ENCODE measurements around the gene EZR. TPM values are rescaled to one million over a fixed set of nuclear protein-coding genes. Genes with fewer than 3 reads are reported as not detected.

EZR gene
- 100 to 1,000 TPM; 249 to 294 (median 259) TPM for polyA plus RNA-seq (ENCODE audit: insufficient read length in 3 of 3)
- long read RNA-seq, donor 1, transcript EZR-202 (14 exons, 3,096 nt): major isoform, 15 of 106 reads
- long read RNA-seq, donor 1, partial matches to known transcripts: 83 of 106 reads
- long read RNA-seq, donor 1, other reads (novel, unspliced or antisense): 6 of 106 reads
- long read RNA-seq, donor 2, transcript EZR-201 (13 exons, 3,068 nt): minor isoform, 11 of 237 reads
- long read RNA-seq, donor 2, transcript EZR-202 (14 exons, 3,096 nt): major isoform, 16 of 237 reads
- long read RNA-seq, donor 2, partial matches to known transcripts: 205 of 237 reads
- long read RNA-seq, donor 2, other reads (novel, unspliced or antisense): 5 of 237 reads
- long read RNA-seq, donor 3, transcript EZR-202 (14 exons, 3,096 nt): major isoform, 26 of 165 reads
- long read RNA-seq, donor 3, transcript EZR-201 (13 exons, 3,068 nt): major isoform, 26 of 165 reads
- long read RNA-seq, donor 3, partial matches to known transcripts: 101 of 165 reads
- long read RNA-seq, donor 3, other reads (novel, unspliced or antisense): 12 of 165 reads
- long read RNA-seq, donor 4, transcript EZR-202 (14 exons, 3,096 nt): major isoform, 20 of 92 reads
- long read RNA-seq, donor 4, transcript EZR-201 (13 exons, 3,068 nt): major isoform, 20 of 92 reads
- long read RNA-seq, donor 4, partial matches to known transcripts: 38 of 92 reads
- long read RNA-seq, donor 4, other reads (novel, unspliced or antisense): 14 of 92 reads
- long read RNA-seq, donor 5: 0 reads
- long read RNA-seq, donor 6, transcript EZR-202 (14 exons, 3,096 nt): major isoform, 13 of 118 reads
- long read RNA-seq, donor 6, transcript EZR-201 (13 exons, 3,068 nt): minor isoform, 6 of 118 reads
- long read RNA-seq, donor 6, partial matches to known transcripts: 99 of 118 reads
- long read RNA-seq, donor 6, other reads (novel, unspliced or antisense): 0 of 118 reads
- long read RNA-seq, donor 7, transcript EZR-201 (13 exons, 3,068 nt): minor isoform, 14 of 155 reads
- long read RNA-seq, donor 7, transcript EZR-202 (14 exons, 3,096 nt): major isoform, 18 of 155 reads
- long read RNA-seq, donor 7, partial matches to known transcripts: 117 of 155 reads
- long read RNA-seq, donor 7, other reads (novel, unspliced or antisense): 6 of 155 reads
- long read RNA-seq, donor 8: 0 reads
- long read RNA-seq, donor 9, transcript EZR-201 (13 exons, 3,068 nt): major isoform, 23 of 75 reads
- long read RNA-seq, donor 9, transcript EZR-202 (14 exons, 3,096 nt): minor isoform, 11 of 75 reads
- long read RNA-seq, donor 9, partial matches to known transcripts: 41 of 75 reads
- long read RNA-seq, donor 9, other reads (novel, unspliced or antisense): 0 of 75 reads
- long read RNA-seq, donor 10, transcript EZR-202 (14 exons, 3,096 nt): minor isoform, 18 of 128 reads
- long read RNA-seq, donor 10, transcript EZR-201 (13 exons, 3,068 nt): major isoform, 20 of 128 reads
- long read RNA-seq, donor 10, partial matches to known transcripts: 83 of 128 reads
- long read RNA-seq, donor 10, other reads (novel, unspliced or antisense): 7 of 128 reads
- long read RNA-seq, donor 11, transcript EZR-201 (13 exons, 3,068 nt): minor isoform, 14 of 89 reads
- long read RNA-seq, donor 11, transcript EZR-202 (14 exons, 3,096 nt): major isoform, 25 of 89 reads
- long read RNA-seq, donor 11, partial matches to known transcripts: 50 of 89 reads
- long read RNA-seq, donor 11, other reads (novel, unspliced or antisense): 0 of 89 reads
- long read RNA-seq, donor 12, transcript EZR-201 (13 exons, 3,068 nt): minor isoform, 5 of 49 reads
- long read RNA-seq, donor 12, transcript EZR-202 (14 exons, 3,096 nt): major isoform, 12 of 49 reads
- long read RNA-seq, donor 12, partial matches to known transcripts: 32 of 49 reads
- long read RNA-seq, donor 12, other reads (novel, unspliced or antisense): 0 of 49 reads
- long read RNA-seq, donor 13: 0 reads
- long read RNA-seq, donor 14, transcript EZR-202 (14 exons, 3,096 nt): major isoform, 19 of 85 reads
- long read RNA-seq, donor 14, transcript EZR-201 (13 exons, 3,068 nt): minor isoform, 14 of 85 reads
- long read RNA-seq, donor 14, partial matches to known transcripts: 46 of 85 reads
- long read RNA-seq, donor 14, other reads (novel, unspliced or antisense): 6 of 85 reads
- long read RNA-seq, donor 15, transcript EZR-202 (14 exons, 3,096 nt): major isoform, 6 of 10 reads
- long read RNA-seq, donor 15, partial matches to known transcripts: 0 of 10 reads
- long read RNA-seq, donor 15, other reads (novel, unspliced or antisense): 0 of 10 reads
- long read RNA-seq, donor 16, transcript EZR-202 (14 exons, 3,096 nt): major isoform, 72 of 330 reads
- long read RNA-seq, donor 16, transcript EZR-201 (13 exons, 3,068 nt): minor isoform, 47 of 330 reads
- long read RNA-seq, donor 16, partial matches to known transcripts: 187 of 330 reads
- long read RNA-seq, donor 16, other reads (novel, unspliced or antisense): 24 of 330 reads

DNA sequence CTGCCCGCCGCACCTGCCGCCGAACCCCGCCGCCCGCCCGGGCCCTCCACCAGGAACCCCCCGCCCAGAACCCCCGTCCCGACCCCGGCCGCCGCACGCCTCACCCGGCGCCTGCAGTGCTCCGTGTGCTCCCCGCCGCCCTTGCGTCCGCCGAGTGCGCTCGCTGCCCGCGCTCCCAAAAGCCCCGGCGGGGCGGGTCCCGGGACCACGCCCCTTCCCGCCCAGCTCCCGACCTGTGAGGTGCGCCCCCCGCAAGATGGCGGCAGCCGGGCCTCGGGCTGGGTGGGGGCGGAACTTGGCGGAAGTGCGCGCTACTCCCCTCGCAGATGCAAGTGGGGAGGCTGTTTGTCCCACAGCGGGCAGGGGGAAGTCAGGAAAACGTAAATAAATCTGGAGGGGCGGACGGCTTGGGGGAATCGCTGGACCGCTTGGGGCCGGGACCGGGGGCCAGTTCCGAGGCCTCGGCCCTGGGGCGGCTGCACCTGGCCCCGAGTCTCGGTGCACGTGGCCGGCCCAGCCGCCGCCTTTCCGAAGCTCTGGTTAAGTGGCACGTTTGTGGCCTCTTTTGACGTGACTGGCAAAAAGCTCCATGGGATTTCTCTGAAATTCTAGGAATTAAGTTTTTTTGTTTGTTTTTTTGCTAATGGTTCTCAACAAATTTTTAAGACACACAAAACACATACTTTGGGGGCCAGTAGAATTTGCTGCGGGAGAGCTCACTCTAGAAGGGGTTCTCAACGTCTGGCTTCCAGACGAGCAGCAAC is at the start of gene EZR:
Gene EZR (minus strand): TSS at position 156 of the 764 bp plus-strand sequence. CDS start 1,275 bp downstream, outside the sequence.
- peak in 6 of 11 donors; percentile 58 to 81 (median 72) for DNase-seq (ENCODE audit: extremely low read depth in 1 of 11, low read depth in 9 of 11, low spot score in 4 of 11)

DNA sequence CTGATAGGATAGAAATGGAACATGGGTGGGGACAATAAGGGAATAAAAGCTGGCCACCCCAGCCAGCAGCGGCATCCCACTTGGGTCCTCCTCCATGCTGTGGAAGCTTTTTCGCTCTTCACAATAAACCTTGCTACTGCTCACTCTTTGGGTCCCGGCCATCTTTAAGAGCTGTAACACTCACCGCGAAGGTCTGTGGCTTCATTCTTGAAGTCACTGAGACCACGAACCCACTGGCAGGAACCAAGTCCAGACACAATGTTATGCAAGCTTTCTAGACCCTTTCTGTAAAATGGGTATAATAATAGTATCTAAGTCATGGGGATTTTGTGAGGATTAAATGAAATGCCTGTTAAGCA is 48.9 kb upstream of the EZR start:
- DNase-seq (ENCODE audit: extremely low read depth in 1 of 11, low read depth in 9 of 11, low spot score in 4 of 11): no peak

DNA sequence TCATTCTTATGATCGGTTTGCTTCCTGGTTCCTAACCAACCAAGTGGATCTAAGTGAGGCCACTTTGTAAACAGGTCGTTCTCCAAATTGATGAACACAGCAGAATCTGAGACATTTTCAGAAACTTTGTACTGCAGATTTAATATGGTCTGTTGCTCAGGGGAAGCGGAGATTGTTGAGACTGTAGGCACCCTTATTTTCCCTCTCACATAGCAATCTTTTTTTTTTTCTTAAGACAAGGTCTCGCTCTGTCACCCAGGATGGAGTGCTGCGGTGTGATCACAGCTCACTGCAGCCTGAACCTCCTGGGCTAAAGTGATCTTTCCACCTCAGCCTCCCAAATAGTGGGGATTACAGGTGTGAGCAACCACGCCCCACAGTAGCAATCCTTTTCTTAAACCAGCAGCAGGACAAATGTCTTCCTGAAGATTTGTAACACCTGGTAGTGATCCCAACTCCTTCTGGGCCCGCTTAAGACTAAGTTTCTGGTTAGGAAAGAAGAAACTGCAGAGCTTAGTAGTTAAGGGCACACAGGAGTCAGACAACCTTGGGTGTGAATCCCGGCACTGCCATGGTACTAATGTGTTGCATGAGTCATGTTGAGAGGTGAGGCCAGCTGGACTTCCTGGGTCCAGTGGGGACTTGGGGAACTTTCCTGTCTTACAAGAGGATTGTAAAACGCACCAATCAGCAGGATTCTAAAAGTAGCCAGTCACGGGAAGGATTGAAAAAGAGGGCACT is 48.4 kb upstream of the EZR start:
- DNase-seq (ENCODE audit: extremely low read depth in 1 of 11, low read depth in 9 of 11, low spot score in 4 of 11): peak in 2 of 11 donors; percentile 21 to 23

DNA sequence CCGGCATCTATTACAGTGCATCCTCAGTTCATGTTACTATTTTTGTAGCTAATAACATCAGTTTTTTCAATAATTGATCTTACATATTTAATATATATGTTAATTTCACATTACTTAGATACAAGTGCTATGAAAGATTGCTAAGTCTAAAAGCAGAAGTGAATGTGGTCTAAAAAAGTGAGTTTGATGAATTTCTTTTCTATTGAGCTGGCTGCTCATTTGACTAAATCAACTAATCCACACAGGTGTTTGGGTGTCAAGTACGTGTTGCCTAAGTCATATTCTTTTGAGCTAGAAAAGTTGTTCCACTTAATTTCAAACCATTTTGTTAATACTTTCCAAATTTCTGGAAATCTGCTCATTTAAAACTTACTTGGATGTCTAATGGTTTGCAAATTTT is 46.6 kb upstream of the EZR start:
- no peak for DNase-seq (ENCODE audit: extremely low read depth in 1 of 11, low read depth in 9 of 11, low spot score in 4 of 11)

DNA sequence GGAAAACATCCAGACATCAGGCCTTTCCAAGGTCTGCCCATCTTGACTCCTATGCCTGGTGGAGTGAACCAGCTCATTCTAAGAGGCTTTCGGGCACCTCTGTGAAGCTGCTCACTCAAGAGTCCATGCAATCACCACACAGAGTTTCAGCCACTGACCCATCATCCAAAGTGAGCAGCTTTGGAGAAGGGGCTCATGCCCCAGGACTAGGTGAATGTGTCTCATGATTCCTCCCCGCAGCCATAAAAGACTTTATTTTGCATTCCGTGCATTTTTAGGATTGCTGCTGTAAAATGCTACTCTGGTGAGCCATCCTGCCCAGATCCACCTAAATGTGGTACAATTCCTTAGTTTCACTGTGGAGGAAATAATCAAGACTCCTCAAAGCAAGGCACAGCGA is 44.5 kb upstream of the EZR start:
- no peak for DNase-seq (ENCODE audit: extremely low read depth in 1 of 11, low read depth in 9 of 11, low spot score in 4 of 11)

DNA sequence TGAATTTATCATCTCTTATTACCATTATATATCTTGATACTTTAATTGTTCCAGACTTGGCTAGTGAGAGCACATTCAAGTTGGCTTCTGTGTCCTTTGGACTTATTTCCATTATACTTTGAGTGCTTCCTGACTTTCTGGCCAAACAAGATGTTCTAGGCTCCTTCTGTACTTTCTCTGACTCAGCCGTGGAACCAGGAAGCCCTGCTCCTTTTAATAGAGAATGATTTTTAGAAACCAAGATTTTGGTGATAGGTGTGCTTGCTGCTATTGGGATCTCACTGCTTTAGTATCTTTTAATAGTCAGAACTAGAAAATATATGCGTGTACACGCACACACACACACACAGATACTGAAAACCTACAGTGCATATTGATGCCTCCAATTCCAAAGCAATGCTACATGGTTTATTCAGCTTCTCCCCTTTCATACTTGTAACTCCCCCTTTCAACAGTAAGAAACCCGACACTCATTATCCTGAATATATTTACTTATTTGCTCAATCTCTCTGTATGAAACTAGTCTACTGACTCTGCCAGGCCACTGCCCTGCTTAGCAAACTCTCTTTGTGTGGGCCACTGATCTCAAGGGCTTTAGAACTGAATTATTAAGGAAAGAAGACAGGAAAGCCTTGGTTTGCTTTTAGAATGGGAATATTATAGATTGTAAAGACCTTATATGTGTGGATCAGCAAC is 42.7 kb upstream of the EZR start:
- DNase-seq (ENCODE audit: extremely low read depth in 1 of 11, low read depth in 9 of 11, low spot score in 4 of 11): no peak

DNA sequence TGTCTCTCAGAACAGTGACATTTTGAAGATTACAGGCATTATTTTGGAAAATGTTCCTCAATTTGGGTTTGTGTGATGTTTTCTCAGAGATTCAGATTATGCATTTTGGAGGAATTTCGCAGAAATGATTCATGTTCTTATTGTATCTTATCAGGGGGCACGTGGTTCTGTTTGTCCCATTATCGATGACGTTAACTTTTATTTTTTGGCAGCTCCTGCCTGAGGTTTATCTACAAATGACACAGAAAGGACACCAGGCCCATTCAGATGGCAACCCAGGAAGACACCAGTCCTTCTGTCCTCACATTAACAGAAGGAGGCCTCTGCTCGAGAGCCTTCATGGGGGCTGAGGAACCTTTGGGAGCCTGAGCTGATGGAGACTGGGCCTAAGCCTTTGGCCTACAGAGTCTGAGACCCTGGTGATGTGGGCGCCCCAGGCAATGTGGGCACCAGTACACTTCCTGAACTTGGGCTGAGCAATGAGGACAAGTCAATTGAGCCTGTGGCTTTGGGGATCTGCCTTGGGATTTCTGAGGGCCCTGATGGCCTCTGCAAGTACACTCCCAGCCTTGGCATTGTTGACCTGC is 41.2 kb upstream of the EZR start:
- no peak for DNase-seq (ENCODE audit: extremely low read depth in 1 of 11, low read depth in 9 of 11, low spot score in 4 of 11)

DNA sequence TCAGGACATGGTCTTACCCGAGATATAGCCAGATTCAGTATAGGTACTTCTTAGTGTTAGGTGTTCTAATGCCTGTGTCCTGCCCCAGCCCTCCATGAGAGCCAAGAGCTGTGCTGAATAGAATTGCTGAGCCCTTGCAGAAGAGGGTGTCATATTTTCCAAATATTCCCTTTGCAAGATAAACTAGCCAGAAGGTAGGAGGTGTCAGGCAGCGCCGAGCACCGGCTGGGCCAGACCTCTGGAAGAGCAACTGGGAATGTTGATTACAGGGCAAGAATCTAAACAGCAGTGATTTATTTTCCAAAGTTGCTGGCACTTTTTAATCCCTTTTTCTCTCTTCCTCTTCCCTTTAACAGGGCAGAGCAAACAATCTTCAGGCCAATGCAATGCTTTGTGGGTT is 37.1 kb upstream of the EZR start:
- no peak for DNase-seq (ENCODE audit: extremely low read depth in 1 of 11, low read depth in 9 of 11, low spot score in 4 of 11)

DNA sequence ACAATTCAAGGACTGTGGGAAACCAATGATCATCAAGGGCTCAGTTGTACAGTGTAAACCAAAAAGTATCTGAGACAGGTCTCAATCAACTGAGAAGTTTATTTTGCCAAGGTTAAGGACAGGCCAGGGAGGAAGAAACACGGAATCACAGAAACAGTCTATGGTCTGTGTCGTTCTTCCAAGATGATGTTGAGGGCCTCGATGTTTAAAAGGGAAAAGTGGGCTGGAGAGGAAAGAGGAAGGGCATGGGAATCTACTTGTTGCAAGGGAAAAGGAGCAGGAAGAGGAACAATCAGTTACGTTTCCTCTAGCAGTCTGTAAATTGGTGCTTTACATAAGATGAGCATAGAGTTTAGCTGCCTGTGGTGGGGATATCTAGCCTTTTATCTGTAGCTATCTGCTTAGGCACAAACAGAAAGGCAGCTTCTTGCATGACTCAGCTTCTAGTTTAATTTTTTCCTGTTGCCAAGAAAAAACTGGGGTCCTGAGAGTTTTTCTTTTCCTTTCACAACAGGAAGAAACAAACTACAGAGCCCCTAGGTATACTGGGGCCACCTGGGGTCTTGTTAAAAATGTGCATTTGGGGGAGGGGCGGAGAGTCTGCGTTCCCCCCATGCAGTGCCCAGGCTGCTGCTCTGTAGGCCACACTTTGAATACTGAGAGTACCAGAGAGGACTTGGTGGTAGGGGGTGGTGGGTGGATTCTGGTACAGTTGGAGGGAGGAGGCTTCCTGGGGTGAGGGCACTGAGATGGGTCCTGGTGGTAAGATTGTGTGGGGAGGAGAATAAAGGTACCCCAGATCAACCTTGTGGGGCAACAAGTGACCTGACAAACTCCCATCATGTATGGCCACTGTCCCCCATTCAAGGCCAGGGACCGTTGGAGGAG is 35.3 kb upstream of the EZR start:
- no peak for DNase-seq (ENCODE audit: extremely low read depth in 1 of 11, low read depth in 9 of 11, low spot score in 4 of 11)

DNA sequence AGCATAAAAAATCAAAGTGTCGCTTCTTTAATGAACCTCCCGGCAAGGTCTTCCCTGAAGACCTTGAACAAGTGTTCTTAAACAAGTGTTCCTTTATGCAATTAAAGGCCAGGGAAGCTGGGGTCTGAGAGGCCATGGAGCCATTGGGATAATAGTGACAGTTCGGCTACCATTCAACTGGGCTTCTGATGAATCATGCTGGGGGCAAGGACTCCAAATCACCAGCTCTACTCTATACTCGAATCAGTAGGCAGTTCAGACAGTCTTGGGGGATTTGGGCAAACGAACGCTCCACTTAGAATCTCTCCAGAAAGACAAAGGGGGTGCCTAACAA is 34.7 kb upstream of the EZR start:
- DNase-seq (ENCODE audit: extremely low read depth in 1 of 11, low read depth in 9 of 11, low spot score in 4 of 11): no peak

DNA sequence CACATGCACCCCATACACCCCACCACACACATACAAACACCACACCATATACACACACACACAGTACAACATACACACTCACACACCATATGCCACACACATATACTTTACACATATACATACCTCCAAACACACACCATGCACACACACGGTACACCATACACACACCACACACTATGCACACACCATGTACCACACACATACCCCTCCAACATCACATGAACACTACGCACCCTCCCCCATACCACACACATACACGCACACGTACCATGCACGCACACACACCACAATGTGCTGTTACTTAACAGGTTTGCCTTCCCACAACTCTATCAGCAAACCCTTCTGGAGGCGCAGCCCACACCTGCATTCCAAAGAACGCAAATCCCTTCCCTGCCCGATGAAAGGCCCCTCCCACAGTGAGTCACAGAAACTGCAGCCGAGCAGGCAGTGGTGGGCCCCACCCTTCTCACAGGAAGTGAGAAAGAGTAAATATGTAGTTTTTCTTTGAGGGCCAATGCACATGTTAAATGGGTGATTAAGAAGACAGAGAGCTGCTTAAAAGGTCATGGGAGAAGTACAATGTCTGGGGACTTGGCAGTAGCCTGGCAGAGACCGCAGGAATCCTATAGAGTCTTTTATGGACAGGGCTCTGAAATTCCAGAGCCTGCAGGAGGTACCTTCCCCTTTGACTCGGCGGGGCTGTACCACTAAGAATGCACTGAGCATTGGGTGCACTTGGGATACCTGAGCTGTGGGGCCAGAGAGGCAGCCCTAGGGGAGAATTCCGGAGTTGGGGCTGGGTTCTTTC is 34.1 kb upstream of the EZR start:
- peak in 8 of 11 donors; percentile 63 to 88 (median 80) for DNase-seq (ENCODE audit: extremely low read depth in 1 of 11, low read depth in 9 of 11, low spot score in 4 of 11)

DNA sequence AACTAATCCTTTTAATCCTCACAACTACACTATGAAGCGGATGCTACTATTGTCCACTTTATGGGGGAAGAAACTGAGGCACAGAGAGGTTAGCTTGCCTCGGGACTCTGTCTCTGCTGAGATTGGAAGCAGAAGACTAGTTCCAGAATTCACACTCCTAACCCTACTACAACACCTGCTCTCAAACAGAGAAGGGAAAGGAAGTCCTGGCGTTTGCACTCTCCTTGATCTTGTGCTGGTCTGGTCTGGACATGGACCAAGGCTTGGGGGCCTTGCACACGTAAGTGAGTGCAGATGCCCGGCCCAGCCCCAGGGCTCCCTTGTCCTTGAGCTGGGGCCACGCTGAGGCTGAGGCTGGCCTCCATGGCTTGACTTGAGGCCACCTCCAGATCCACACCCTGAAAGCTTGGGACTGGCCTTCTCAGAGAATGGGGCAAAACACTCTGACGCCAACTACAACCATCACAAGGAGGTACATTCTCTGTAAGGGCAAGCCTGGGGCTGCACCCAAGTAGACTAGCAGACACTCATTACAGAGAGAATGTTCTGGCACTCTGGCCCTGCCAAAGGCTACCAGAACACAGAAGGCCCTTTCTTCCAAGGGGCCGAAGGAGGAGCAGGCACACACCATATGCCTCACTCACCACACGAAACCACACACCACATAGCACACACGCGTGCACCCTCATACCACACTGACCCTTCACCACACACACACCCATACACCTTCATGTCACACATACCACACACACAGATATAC is 33.3 kb upstream of the EZR start:
- no peak for DNase-seq (ENCODE audit: extremely low read depth in 1 of 11, low read depth in 9 of 11, low spot score in 4 of 11)
